CD4-positive, alpha-beta T cell (primary cell): ENCODE data around the gene MAB21L2. TPM values are rescaled to one million over a fixed set of nuclear protein-coding genes. Genes with fewer than 3 reads are reported as not detected.
"Not testable (repeated sequence)": the region's sequence is repeated elsewhere in the genome, so short reads cannot be mapped to it uniquely, and the experiment has no call there.

Experiments
- ATAC-seq: fragments of 200-7000 bp; cut with Tn5 transposase; one replicate; pipeline ENCODE4 v1.10.0; 2022; ENCODE audit warnings: mild to moderate bottlenecking; ENCODE audit not compliant: poor library complexity
- CTCF ChIA-PET: fragments of 350-600 bp; sonication (Branson Sonifier 250); formaldehyde crosslinking; loops from one replicate; lab custom pipeline; 2021; ENCODE audit warnings: antibody characterized with exemption, inconsistent platforms; lab: Charles Lee
- POLR2A ChIA-PET: fragments of 350-600 bp; sonication (Branson Sonifier 250); formaldehyde crosslinking; loops from one replicate; lab custom pipeline; 2021; ENCODE audit warnings: antibody characterized with exemption, inconsistent platforms; lab: Charles Lee
- DNase-seq, 14 experiments: peaks; one replicate each; pipeline ENCODE4 v3.0.0-alpha.2; 2013 to 2020; ENCODE audit warnings: mixed read lengths in 2 of 14
- H3K27ac ChIP-seq, 2 donors: one replicate each; pipeline versions ENCODE4 v1.5.1 to v1.7.0; 2013; ENCODE audit warnings: low read length in 2 of 2, low read depth in 1 of 2, mild to moderate bottlenecking in 1 of 2
- H3K27me3 ChIP-seq, 2 experiments: 1 replicate in 1 of 2; 2 replicates in 1 of 2; pipeline versions ENCODE4 v1.6.1 to v1.7.0; 2013; ENCODE audit warnings: low read length in 2 of 2, control low read depth in 1 of 2, mild to moderate bottlenecking in 1 of 2, moderate library complexity in 1 of 2; ENCODE audit not compliant: insufficient read depth in 2 of 2, control insufficient read depth in 1 of 2
- H3K36me3 ChIP-seq: one replicate; pipeline ENCODE4 v1.6.1; 2013; ENCODE audit warnings: low read length, control low read depth; ENCODE audit not compliant: insufficient read depth
- H3K4me1 ChIP-seq: one replicate; pipeline ENCODE4 v1.6.1; 2013; ENCODE audit warnings: low read length, control low read depth; ENCODE audit not compliant: insufficient read depth
- H3K4me3 ChIP-seq: one replicate; pipeline ENCODE4 v1.5.1; 2013; ENCODE audit warnings: mild to moderate bottlenecking, low read length, moderate library complexity
- H3K9me3 ChIP-seq, 2 experiments: 1 replicate in 1 of 2; 2 replicates in 1 of 2; pipeline versions ENCODE4 v1.6.1 to v1.7.0; 2013; ENCODE audit warnings: low read length in 2 of 2, mild to moderate bottlenecking in 2 of 2, control low read depth in 1 of 2, moderate library complexity in 1 of 2; ENCODE audit not compliant: control insufficient read depth in 1 of 2, insufficient read depth in 1 of 2
- H3K27ac Mint-ChIP-seq: one replicate; pipeline ENCODE4 v1.8.0; 2020; ENCODE audit warnings: mixed read lengths
- H3K27me3 Mint-ChIP-seq: one replicate; pipeline ENCODE4 v1.8.0; 2021; ENCODE audit warnings: mixed read lengths
- H3K36me3 Mint-ChIP-seq: one replicate; pipeline ENCODE4 v1.8.0; 2021; ENCODE audit warnings: low read depth, mixed read lengths
- H3K4me1 Mint-ChIP-seq: one replicate; pipeline ENCODE4 v1.8.0; 2021; ENCODE audit warnings: low read depth, mixed read lengths
- H3K4me3 Mint-ChIP-seq: one replicate; pipeline ENCODE4 v1.8.0; 2020; ENCODE audit warnings: mild to moderate bottlenecking, mixed read lengths
- H3K9me3 Mint-ChIP-seq: one replicate; pipeline ENCODE4 v1.8.0; 2020; ENCODE audit warnings: mixed read lengths
- intact Hi-C, 2 experiments: fragments of 100-400 bp; cut with DNase I in 1 of 2; cut with micrococcal nuclease in 1 of 2; formaldehyde crosslinking; loops; one replicate each; pipeline versions ENCODE4 v1.15.1 to v1.9.0; 2023 to 2025; cut with DNase I, micrococcal nuclease
- total RNA-seq, 174 experiments: library from RNA in 2 of 174; stranded (reverse) in 2 of 174; gene quantifications; one replicate each; pipeline ENCODE4 v1.2.3 and lab custom pipeline; 2021 to 2026
- TF ChIP-seq, protein P1 (sequence below): fragments of 200-600 bp; IDR thresholded peaks from one replicate; pipeline ENCODE4 v1.8.0; 2022; ENCODE audit warnings: antibody characterized with exemption, mild to moderate bottlenecking

Gene MAB21L2
- total RNA-seq, 2 experiments from 2014 or later: not detected

GRCh38 chr4:150543042-150543441 lies 38.9 kb upstream of the MAB21L2 start:
- ChIA-PET POLR2A (no interaction called here), CTCF (no interaction called here)
- Histone ChIP-seq H3K27ac (no peak overlapping the region), H3K27me3 (no peaks in the 10 kb centered on the region), H3K4me3 (no peak overlapping the region), H3K9me3 (no peaks in the 10 kb centered on the region), H3K36me3 (no peaks in the 10 kb centered on the region), H3K4me1 (no peaks in the 10 kb centered on the region)
- Mint-ChIP-seq H3K4me1 (peaks cover 4% of the 10 kb centered on the region), H3K27me3 (no peaks in the 10 kb centered on the region), H3K27ac (no peak overlapping the region), H3K9me3 (no peaks in the 10 kb centered on the region), H3K36me3 (peaks cover 10% of the 10 kb centered on the region), H3K4me3 (no peak overlapping the region)
- no peak for ATAC-seq
- intact Hi-C loops: no loop called here
- TF ChIP-seq, protein P1, sequence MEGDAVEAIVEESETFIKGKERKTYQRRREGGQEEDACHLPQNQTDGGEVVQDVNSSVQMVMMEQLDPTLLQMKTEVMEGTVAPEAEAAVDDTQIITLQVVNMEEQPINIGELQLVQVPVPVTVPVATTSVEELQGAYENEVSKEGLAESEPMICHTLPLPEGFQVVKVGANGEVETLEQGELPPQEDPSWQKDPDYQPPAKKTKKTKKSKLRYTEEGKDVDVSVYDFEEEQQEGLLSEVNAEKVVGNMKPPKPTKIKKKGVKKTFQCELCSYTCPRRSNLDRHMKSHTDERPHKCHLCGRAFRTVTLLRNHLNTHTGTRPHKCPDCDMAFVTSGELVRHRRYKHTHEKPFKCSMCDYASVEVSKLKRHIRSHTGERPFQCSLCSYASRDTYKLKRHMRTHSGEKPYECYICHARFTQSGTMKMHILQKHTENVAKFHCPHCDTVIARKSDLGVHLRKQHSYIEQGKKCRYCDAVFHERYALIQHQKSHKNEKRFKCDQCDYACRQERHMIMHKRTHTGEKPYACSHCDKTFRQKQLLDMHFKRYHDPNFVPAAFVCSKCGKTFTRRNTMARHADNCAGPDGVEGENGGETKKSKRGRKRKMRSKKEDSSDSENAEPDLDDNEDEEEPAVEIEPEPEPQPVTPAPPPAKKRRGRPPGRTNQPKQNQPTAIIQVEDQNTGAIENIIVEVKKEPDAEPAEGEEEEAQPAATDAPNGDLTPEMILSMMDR: no peak
- DNase-seq: no peak

DNA sequence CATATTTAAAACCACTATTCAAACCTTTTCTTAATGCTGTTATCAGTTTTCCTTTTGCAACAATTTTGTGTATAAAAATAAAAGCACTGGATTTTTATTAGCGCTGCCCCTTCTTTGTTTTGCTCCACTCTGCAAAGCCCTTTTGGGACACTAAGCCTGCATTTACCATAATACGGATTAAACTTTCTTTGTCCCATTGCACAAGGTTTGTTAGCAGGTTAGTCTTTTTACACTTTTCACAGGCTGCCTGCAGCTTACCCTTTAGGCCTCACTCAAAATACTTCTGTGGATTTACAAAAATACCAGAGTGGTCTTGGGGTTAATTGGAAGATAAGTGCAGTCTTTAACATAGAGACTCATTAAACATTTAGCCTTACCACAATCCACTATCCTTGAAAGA lies 35.7 kb upstream of the MAB21L2 start:
- no peak for ATAC-seq

DNA sequence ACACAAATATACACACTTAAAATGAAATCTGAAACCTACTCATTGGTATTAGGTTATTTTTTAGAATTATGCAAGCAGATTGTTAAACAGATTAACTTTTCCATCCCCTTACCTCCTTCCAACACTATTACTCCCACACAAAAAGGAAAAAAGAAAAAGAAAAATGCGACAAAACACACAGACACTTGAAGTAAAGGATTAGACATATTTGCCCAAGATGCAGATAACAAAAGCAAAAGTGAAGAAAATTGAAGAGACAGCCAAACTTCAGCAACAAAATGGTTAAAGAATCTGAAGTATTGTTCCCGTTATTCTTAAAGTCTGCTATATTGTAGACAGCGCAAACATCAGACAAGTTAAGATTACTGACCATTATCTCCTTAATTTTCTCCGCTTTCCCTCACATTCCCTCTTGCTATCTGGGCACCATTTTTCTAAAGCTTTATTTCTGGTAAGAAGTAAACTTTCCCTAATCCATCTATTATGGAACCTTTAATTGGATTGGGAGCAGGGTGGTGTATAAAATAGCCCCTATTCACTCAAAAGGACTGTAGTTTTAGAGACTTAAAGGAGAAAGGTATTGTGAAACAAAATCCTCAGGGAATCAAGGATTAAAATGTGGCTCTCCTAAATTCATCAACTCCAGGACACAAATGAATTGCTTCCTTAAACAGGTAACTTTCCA lies 34.7 kb upstream of the MAB21L2 start:
- intact Hi-C loops: no loop called here
- no peak for ATAC-seq
- Histone ChIP-seq H3K9me3 (no peaks in the 10 kb centered on the region), H3K36me3 (no peaks in the 10 kb centered on the region), H3K27ac (no peak overlapping the region), H3K27me3 (no peaks in the 10 kb centered on the region), H3K4me1 (no peaks in the 10 kb centered on the region), H3K4me3 (no peak overlapping the region)
- Mint-ChIP-seq H3K9me3 (no peaks in the 10 kb centered on the region), H3K4me1 (no peaks in the 10 kb centered on the region), H3K4me3 (no peak overlapping the region), H3K36me3 (peaks cover 7% of the 10 kb centered on the region), H3K27me3 (no peaks in the 10 kb centered on the region), H3K27ac (no peak overlapping the region)
- DNase-seq: no peak
- TF ChIP-seq, protein P1: no peak
- ChIA-PET CTCF (interaction anchor here (1.0 kb wide), 1 partner anchor 18 kb away, joined by 4 read pairs; no protein-coding TSS in a partner anchor), POLR2A (no interaction called here)

More for the DNA sequence above, 35.7 kb upstream of the MAB21L2 start:
- Histone ChIP-seq H3K9me3 (no peaks in the 10 kb centered on the region), H3K4me3 (no peak overlapping the region), H3K36me3 (no peaks in the 10 kb centered on the region), H3K4me1 (no peaks in the 10 kb centered on the region), H3K27me3 (no peaks in the 10 kb centered on the region), H3K27ac (no peak overlapping the region)
- H3K4me1 Mint-ChIP-seq: no peaks in the 10 kb centered on the region
- TF ChIP-seq, protein P1: no peak
- H3K27me3 Mint-ChIP-seq: no peaks in the 10 kb centered on the region
- DNase-seq: no peak
- POLR2A ChIA-PET: no interaction called here
- no peaks in the 10 kb centered on the region for H3K9me3 Mint-ChIP-seq
- intact Hi-C loops: no loop called here
- CTCF ChIA-PET: no interaction called here
- no peak overlapping the region for H3K27ac Mint-ChIP-seq
- no peaks in the 10 kb centered on the region for H3K36me3 Mint-ChIP-seq
- H3K4me3 Mint-ChIP-seq: no peak overlapping the region

DNA sequence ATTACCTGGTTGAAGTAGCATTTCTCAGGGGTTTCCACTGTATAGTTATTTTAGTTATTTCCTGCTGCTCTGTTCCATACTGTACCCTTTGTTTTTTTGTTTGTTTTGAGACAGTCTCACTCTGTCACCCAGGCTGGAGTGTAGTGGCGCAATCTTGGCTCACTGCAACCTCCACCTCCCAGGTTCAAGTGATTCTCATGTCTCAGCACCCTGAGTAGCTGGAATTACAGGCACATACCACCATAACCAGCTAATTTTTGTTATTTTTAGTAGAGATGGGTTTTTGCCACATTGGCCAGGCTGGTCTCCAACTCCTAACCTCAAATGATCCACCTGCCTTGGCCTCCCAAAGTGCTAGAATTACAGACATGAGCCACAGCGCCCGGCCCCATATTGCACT lies 24.1 kb upstream of the MAB21L2 start:
- CTCF ChIA-PET, H3K36me3 ChIP-seq, H3K27me3 Mint-ChIP-seq, H3K9me3 ChIP-seq, H3K4me1 ChIP-seq, H3K4me1 Mint-ChIP-seq, H3K9me3 Mint-ChIP-seq, intact Hi-C loops, ATAC-seq, DNase-seq, H3K27ac Mint-ChIP-seq, H3K27me3 ChIP-seq, POLR2A ChIA-PET, H3K4me3 Mint-ChIP-seq, H3K27ac ChIP-seq, H3K4me3 ChIP-seq: not testable (repeated sequence)
- peaks cover 63% of the 10 kb centered on the region for H3K36me3 Mint-ChIP-seq
